AML-193 (cell line): ENCODE measurements around the gene DDX53.

Experiments used
- DNase-seq, 2 experiments: peaks; one replicate each; lab custom pipeline; 2025; lab: John Stamatoyannopoulos, UW

DDX53 gene

DNA sequence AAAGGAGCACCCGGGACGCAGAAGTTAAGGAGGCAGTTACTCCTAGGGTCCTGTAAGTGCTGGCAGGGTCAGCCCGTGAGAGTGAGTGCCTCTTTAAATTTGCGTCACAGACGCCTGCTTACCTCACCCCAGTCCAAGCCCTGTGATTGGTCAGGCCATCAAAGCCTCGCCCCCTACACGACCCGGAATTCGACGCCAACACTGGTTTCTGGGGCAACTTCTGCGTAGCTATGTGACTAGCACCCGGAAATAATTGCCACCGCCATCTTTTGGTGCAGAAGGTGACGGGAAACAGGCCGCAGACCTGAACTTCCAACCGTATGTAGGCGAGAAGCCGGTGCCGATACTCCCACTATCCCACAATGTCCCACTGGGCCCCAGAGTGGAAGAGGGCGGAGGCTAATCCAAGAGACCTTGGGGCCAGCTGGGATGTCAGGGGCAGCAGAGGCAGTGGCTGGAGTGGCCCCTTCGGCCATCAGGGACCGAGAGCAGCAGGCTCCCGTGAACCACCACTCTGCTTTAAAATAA is at the start of gene DDX53:
Gene DDX53, plus strand, starts transcription at position 265 of the 528 bp plus-strand sequence. Its CDS starts 98 bp downstream, at position 363.
- no peak for DNase-seq

GRCh38 chrX:22950269-22951266 is 49.2 kb upstream of the DDX53 start:
- DNase-seq: no peak

- no peak for DNase-seq
Observed at GRCh38 chrX:22952010-22952409, 47.8 kb upstream of the DDX53 start.

DNA sequence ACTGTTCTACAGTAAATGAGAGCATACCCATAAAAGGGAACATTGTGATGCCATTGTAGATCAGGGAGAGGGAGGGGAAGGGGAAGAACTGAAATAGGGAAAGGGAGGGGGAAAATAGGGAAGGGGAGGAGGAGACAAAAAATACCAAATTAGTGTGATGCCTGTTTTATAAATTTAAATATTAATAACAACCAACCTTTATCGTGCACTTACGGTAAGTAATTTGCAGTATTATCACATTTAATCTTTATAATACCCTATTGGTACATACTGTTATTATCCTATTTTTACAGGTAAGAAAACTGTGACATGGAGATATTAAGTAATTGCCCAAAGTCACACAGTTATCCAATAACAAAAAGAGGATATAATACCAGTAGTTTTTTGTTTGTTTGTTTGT is 41.5 kb upstream of the DDX53 start:
- DNase-seq: no peak

GRCh38 chrX:22959204-22959920 is 40.4 kb upstream of the DDX53 start:
- DNase-seq: no peak

DNA sequence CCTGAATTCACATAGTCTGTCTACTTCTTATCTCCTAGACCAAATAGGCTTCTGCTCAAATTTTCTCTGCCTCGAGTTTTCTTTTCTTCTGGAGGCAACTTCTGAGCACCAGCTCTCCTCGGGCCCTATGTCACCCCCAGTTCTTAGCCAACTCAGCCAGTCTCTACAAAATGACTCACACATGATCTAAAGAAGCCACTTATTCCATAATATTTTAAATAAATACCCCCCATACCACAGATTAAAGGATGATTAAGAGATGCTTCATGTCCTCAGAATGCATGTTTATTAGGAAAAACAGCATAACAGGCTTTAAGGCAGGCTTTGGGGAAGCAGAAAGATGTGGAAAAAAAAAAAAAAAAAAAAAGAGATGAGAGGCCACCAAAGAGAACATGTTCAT is 36.6 kb upstream of the DDX53 start:
- DNase-seq: no peak

DNA sequence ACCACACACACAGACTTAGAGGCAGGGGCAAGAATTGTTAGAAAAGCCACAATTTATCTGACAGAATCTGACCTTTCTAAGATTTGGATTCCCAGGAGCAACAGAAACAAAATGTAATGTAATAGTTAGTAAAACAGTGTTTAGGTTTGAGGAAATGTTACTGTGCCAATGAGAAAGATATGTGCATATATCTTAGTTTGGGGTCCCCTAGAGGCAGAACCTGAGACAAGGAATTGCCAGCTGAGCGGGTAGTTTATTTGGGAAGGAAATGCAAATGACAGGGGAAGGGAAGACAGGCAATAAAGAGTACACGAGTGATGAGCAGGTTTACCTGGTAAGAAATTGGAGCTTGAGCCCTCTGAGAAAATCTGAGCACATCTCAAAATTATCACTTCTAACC is 31.3 kb upstream of the DDX53 start:
- DNase-seq: no peak

GRCh38 chrX:22969411-22969810 is 30.3 kb upstream of the DDX53 start:
- no peak for DNase-seq

DNA sequence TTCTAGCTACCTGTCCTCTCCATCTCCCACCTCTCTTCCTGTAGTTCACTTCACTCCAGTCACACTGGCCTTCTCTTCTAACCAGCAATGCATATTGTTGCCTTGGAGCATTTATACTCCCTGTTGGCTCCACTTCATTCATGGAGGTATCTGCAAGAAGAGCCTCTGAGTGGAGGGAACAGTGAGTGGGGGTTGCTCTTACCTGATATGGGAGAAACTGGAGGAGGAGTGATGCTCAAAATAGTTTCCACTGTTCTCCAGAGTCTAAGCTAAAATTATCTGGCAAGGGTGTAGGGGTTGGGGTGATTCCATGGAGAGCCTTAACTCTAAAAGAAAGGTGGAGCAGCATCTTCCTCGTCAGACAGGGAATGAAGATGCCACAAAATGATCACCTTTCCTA is 28.9 kb upstream of the DDX53 start:
- no peak for DNase-seq

DNA sequence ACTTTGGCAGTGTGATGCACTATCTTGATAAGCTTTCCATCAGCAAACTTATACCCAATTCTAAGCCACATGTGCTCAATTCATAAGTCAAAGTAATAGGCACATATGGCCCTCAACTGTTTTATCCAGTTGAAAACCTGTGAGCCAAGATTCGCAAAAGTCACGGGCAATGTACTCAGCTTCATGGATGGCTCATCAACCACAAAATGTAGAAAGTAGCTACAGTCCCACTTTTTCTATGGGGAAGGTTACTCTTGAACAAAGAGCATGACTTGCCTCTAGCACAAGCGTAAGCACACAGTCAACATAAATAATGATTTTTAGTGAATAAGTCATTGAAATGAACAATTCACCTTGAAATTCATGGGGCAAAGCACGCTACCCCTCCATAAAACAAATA is 25.1 kb upstream of the DDX53 start:
- no peak for DNase-seq

- DNase-seq: no peak
Observed at GRCh38 chrX:22975786-22976185, 24.0 kb upstream of the DDX53 start.

DNA sequence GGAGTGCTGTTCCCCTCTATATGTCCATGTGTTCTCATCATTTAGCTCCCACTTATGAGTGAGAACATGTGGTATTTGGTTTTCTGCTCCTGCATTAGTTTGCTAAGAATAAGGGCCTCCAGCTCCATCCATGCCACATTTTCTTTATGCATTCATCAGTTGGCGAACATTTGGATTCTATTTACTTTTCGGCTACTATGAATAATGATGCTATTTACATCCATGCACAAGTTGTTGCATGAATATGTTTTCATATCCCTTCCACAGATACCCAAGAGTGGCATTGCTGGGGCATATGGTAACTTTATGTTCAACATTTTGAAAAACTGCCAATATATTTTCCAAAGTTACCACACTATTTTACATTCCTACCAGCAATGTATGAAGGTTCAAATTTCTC is 13.8 kb upstream of the DDX53 start:
- no peak for DNase-seq

DNA sequence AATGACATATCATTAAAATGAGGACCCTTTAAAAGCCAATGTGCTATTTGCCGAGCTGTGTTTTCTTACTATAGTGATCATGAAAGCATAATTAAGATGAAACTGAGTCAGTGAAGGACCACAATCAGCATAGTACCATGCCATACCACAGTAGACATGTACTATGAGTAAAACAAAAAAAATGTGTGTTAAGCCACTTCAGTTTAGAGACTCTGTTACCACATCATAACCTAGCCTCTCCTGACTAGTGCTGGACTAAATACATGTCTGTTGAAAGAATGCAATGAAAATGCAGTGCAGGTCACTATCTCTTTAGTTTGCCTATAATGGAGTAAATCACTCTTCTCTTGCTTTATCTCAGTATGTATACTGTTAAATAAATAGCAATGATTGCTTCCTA is 12.3 kb upstream of the DDX53 start:
- no peak for DNase-seq

DNA sequence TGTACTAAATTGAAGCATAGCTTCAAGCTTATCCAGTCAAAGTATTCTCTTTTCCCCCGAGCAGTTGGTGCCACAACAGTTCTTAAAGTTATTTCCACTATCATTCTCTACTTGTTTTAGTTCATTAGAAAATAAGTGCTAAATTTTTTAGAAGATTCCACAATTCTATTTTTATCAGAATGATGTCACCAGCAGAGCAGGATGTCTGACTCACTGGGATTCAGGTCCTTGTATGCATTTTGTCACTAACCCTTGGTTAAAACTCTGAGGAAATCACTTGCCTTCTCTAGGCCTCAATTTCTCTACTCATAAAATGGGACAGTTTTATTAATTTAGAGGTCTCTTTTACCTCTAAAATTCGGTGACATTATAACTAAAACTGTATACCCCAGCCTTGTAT is 3.4 kb downstream of the DDX53 start:
- DNase-seq: no peak

DNA sequence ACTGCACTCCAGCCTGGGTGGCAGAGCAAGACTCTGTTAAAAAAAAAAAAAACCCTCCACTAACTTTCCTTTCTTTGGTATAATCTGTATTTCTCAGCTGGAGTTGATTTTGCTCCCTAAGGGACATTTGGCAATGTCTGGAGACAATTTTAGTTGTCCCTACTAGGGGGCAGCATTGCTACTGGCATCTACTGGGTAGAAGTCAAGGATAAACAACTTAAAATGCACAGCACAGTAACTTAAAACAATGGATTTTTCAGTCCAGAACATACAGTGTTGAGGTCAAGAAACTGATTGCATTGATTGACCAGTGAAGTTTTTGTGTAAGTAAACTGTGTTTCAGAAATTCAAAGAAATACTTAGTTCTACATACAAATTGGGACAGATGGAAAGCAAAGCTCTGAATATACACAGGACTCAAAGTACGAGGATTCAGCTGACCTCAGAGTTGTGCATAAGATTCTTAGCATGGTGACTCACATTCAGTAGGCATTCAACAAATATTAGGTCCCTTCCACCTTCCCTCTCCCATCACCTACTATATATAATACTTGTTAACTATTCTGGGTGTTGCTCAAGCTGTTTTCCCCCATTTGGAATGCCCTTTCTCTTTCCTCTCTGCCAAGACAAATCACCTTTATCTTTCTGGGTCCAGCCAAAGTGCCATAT is 8.8 kb downstream of the DDX53 start:
- peak; percentile 5 to 8 for DNase-seq

DNA sequence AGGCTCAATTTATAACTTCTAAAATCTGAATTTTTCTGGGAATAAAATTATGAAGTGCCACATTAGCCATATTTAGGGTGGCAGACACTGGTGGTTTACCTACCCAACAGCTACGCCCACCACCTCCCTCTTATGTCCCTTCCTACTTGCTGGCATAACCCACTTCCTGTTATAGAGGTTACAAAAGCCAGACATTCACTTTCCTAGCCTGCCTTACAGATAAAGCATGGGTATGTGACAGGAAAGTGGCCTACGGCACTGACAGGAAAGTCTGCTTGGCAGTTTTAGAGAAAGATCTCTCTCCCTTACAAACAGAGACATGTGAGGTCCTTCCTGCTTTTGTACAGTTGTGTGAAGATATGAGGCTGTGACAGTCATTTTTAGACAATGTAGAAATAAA is 12.4 kb downstream of the DDX53 start:
- DNase-seq: peak; percentile 1 to 2

DNA sequence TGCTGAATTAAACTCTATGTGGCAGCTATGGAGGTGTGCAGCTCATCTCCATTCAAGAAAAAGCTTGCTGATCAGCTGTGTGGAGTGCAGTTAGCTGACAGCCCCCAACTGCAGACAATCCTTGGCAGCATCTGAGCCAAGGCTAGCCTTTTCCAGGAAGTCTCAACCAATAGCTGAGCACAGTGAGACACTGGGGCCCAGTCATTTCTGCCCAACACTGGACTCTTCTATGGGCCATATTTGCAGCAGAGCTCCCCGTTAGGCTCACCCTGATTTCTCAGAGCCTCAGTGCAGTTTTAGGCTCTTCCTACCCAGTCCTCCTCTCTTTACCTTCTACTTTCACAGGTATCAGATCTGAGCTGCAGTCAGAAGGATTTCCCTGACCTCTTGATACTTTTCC is 12.9 kb downstream of the DDX53 start:
- DNase-seq: no peak

- no peak for DNase-seq
Observed at GRCh38 chrX:23013366-23013765, 13.6 kb downstream of the DDX53 start.

DNA sequence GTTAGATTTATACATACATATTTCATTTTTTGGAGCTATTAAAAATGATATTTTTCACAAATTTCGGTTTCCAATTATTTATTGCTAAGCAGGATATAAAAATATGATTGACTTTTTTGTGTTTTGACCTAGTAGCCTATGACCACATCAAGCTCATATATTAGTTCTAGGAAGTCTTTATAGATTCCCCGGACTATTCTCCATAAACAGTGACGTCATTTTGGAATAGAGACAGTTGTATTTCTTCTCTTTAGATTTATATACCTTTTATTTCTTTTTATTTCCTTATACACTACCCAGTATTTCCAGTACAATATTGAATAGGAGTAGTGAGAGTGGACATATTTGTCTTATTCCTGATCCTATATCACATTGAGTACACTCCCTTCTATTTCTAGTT is 31.8 kb downstream of the DDX53 start:
- DNase-seq: no peak

GRCh38 chrX:23035493-23035892 is 35.7 kb downstream of the DDX53 start:
- DNase-seq: no peak

- no peak for DNase-seq
Observed at GRCh38 chrX:23046443-23046842, 46.7 kb downstream of the DDX53 start.

- no peak for DNase-seq
Observed at GRCh38 chrX:23048806-23049573, 49.2 kb downstream of the DDX53 start.
